A204.1 (cell line): ENCODE data around the gene RRBP1.

Experiments
- FAIRE-seq: peaks from 2 replicates; lab custom pipeline; 2012; peaks lifted over from hg19 to GRCh38; lab: Jason Lieb, UNC

Gene RRBP1

GRCh38 chr20:17646961-17647301, 35.1 kb downstream of the RRBP1 start:
- FAIRE-seq, result no peak

DNA sequence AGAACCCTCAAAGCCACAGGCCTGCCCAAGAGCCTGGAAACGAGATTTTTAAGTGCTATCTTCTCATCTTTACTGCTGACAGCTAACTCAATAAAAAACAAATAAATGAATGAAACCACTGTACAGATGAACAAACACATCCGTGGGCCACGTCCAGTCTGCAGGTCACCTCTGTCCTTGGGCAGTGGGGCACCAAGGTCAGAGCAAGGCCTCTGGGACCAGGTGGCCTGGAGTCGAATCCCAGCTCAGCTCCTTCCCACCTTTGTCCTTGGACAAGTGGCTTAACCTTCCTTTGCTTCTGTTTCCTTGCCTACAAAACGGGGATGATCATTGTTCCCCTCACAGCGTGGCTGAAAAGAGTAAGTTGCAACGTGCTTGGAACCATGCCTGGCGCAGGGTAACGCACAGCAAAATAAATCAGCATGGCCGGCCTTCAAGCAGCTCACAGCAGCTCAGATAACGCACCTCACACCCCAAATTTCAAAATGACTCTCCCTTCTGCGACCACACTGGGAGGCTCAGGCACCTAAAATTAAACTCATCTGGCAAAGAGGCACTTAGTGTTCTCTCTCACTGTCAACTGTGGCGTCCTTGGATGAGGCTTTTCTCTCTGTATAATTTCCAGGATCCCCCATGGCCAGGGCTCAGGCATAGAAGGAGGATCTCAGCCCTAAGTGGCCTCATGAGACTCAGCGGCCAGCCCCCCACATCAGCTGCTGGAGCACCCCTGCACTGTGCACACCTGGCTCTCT, 35.7 kb downstream of the RRBP1 start:
- FAIRE-seq, result no peak

DNA sequence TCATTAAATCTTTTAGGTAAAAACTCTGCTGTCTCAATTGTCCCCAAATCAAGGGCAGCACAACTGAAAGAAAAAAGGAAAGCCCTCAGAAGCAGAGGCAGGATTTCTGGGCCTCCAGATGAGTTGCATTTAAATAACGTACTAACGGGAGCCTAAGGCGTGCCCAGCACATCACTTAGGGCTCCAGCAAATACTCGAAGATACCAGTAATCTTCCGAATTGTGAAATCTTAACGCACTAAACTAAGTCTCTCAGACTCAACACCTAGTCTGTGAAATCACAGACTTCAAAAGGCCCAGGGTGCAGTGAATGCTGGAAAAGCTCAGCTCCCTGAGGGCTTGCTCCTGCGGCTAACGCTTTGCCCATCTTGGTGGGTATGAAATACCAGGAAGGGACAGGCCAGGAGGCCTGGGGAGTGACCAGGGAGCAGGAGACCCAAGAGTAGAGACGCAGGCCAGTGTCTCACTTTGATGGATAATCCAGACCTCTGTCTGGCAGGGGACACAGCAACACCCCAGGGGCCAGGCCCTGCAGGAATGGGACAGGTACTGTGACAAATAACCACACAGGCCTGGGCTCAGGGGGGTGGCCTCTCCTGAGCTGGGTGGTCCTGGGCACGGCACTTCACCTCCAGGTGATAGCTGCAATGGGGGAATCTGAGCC, 36.4 kb downstream of the RRBP1 start:
- no peak for FAIRE-seq

GRCh38 chr20:17645010-17645409, 37.0 kb downstream of the RRBP1 start:
- FAIRE-seq, result no peak

- FAIRE-seq, result no peak
Measured at GRCh38 chr20:17644451-17644850, 37.6 kb downstream of the RRBP1 start.

GRCh38 chr20:17643531-17644188, 38.4 kb downstream of the RRBP1 start:
- FAIRE-seq, result no peak

GRCh38 chr20:17642404-17643269, 39.4 kb downstream of the RRBP1 start:
- no peak for FAIRE-seq

DNA sequence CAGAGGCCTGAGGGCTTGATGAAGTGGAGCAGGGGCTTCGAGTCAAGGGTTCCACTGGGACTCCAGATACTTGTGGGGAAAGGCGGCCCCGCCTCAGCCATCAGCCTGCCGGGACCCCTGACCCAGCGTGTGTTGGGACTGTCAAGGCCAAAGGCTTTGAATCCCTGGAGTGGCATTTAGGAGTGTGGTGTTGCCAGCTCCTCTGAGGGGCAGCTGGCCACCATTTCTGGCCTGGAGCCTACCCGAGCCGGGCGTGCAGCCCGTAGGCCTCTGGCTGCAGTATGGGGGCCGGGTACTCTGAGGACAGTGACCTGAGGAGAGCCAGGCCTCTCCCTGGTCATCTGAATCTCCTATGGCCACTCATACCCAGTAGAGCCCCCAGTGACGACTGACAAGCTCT, 40.0 kb downstream of the RRBP1 start:
- no peak for FAIRE-seq

GRCh38 chr20:17641520-17641964, 40.5 kb downstream of the RRBP1 start:
- FAIRE-seq, result no peak

GRCh38 chr20:17640875-17641378, 41.1 kb downstream of the RRBP1 start:
- FAIRE-seq, result no peak

- no peak for FAIRE-seq
Measured at GRCh38 chr20:17640146-17640874, 41.7 kb downstream of the RRBP1 start.

DNA sequence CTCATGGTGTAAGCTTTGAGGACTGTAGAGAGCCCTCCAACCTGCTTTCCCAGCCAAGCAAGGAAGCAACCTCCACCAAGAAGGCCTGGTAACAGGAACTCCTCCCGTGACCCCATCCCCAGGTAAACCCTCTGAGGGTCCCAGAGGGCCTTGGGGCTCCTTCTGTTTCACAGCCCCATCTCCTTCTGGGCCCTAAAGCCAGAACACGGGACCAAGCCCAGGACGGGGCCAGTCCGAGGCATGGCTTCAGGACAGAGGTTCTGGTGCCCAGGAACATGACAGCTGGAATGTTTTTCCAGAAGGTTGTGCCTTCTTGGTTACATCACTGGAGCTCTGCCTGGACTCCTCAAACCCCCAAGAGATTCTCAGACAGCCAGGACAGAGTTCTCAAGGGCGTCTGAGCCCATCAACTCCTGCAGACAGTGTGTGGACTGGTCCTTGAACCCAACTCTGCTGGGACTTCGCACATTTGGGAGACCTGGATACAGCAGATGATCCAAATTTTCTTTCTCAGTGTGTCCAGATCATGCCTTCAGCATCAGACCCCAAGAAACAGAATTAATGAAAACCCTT, 43.1 kb downstream of the RRBP1 start:
- no peak for FAIRE-seq

- FAIRE-seq, result no peak
Measured at GRCh38 chr20:17637985-17638640, 43.9 kb downstream of the RRBP1 start.

GRCh38 chr20:17637413-17637780, 44.6 kb downstream of the RRBP1 start:
- no peak for FAIRE-seq

GRCh38 chr20:17636523-17637412, 45.3 kb downstream of the RRBP1 start:
- FAIRE-seq, result no peak

- FAIRE-seq, result no peak
Measured at GRCh38 chr20:17635332-17636244, 46.5 kb downstream of the RRBP1 start.

GRCh38 chr20:17634661-17635331, 47.2 kb downstream of the RRBP1 start:
- no peak for FAIRE-seq
